ES-I3 (cell line): ENCODE results near the gene MED26.

Experiments
- H3K36me3 ChIP-seq: 2 replicates; pipeline ENCODE4 v1.6.1; 2013; ENCODE audit warnings: mild to moderate bottlenecking, low read length, control low read depth, moderate library complexity; ENCODE audit not compliant: insufficient read depth
- H3K4me1 ChIP-seq: 2 replicates; pipeline ENCODE4 v1.6.1; 2013; ENCODE audit warnings: mild to moderate bottlenecking, control low read depth, low read length; ENCODE audit not compliant: insufficient read depth
- H3K9ac ChIP-seq: 2 replicates; pipeline ENCODE4 v1.6.1; 2013; ENCODE audit warnings: low read depth, mild to moderate bottlenecking, low read length, moderate library complexity
- H3K9me3 ChIP-seq: 2 replicates; pipeline ENCODE4 v1.6.1; 2013; ENCODE audit warnings: mild to moderate bottlenecking, low read length, moderate library complexity; ENCODE audit not compliant: control insufficient read depth, insufficient read depth

The MED26 gene

DNA sequence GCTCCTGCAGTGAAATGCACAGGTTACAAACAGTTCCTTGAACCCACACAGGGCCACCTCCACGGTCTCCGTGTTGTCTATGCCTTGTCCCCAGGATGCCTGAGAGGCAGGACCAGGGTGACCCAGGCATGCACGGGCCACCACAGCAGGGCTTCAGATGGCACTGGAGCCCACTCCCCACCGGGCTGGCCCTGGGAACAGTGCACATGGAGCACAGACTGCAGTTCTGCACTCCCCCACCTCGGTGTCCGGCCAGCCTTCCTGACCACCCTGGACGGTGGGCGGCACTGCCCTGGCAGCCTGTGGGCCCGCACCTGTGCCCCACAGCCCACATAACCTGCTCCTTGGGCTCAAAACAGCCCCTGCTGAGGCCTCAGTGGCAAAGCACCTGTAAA is 41.5 kb downstream of the MED26 start:
- H3K9me3 ChIP-seq: no peaks in the 10 kb centered on the region
- peaks cover 55% of the 10 kb centered on the region for H3K4me1 ChIP-seq
- H3K36me3 ChIP-seq: no peaks in the 10 kb centered on the region
- no peak overlapping the region for H3K9ac ChIP-seq

GRCh38 chr19:16585808-16586476 is 42.1 kb downstream of the MED26 start:
- Histone ChIP-seq H3K9me3 (no peaks in the 10 kb centered on the region), H3K36me3 (no peaks in the 10 kb centered on the region), H3K4me1 (peaks cover 55% of the 10 kb centered on the region), H3K9ac (no peak overlapping the region)

DNA sequence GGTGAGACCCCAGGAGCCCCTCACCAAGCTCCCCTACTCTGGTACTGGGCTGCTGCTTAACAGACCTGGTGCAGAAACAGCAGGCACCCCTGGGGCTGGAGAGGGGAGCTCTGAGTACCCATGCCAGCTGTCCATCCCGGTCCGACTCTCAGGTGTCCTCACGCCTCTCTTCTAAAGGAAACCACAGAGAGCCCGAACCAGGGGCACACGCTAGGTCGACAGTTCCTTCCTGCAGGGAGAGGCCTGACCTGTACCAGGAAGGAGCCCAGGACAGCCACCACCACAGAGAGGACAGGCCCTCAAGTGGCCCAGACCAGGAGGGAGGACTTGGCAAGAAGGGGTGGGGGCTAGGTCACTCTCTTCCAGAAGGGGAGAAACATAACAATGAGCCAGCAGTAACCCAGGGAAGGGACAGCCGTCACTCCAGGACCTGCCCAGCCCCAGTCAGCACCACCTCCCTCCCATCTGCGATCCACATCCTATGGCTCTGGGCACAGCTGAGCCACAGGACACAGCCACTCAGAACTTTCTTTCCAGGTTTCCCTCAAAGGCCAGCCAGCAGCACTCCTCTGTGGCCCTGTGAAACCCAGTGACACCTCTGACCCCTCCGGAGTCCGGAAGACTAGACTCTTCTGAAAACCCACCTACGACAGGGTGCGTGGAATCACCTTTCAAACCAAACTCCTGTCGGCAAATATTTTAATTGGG is 42.8 kb downstream of the MED26 start:
- peaks cover 55% of the 10 kb centered on the region for H3K4me1 ChIP-seq
- H3K36me3 ChIP-seq: no peaks in the 10 kb centered on the region
- no peaks in the 10 kb centered on the region for H3K9me3 ChIP-seq
- no peak overlapping the region for H3K9ac ChIP-seq

DNA sequence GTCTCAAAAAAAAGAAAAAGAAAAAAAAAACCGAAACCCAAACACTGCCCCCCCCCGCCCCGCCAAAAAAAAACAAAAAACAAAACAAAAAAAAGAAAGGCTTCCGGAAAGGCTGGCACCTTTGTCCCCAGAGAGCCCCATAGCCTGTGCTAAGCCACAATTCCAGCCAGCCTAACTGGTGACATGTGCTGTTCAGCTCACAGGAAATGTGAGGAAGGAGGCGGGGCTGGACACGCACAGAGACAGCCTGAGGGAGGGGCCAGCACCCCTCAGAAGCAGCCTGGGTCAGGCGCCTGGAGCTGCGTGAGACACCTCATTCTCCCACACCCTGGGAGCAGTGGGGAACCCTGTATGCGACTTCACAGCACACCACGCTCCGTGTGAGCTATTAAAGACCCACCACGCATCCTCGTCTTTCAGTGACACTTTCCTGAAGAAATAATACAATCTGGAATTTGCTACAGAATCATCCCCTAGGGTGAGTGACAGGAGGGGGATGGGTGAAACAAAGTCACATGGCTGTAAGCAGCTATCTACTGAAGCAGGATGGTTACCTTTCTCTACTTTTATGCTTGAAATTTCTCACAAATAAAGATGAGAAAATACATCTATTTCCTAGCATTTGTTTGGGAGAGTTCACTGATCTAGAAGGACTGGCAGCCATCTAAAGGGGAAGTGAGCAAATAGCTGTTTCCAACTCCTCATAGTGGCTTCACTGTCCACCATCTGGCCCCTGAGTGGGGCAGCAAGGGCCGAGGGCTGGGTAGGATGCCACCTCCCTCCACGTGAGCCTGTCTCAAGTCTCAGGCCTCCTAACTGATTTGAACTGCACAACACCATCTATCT is 43.5 kb downstream of the MED26 start:
- Histone ChIP-seq H3K9me3 (no peaks in the 10 kb centered on the region), H3K36me3 (no peaks in the 10 kb centered on the region; the same call in 1 of the 2 replicates), H3K9ac (peak overlapping the region; percentile 43; the same call in 1 of the 2 replicates), H3K4me1 (peaks cover 55% of the 10 kb centered on the region)

DNA sequence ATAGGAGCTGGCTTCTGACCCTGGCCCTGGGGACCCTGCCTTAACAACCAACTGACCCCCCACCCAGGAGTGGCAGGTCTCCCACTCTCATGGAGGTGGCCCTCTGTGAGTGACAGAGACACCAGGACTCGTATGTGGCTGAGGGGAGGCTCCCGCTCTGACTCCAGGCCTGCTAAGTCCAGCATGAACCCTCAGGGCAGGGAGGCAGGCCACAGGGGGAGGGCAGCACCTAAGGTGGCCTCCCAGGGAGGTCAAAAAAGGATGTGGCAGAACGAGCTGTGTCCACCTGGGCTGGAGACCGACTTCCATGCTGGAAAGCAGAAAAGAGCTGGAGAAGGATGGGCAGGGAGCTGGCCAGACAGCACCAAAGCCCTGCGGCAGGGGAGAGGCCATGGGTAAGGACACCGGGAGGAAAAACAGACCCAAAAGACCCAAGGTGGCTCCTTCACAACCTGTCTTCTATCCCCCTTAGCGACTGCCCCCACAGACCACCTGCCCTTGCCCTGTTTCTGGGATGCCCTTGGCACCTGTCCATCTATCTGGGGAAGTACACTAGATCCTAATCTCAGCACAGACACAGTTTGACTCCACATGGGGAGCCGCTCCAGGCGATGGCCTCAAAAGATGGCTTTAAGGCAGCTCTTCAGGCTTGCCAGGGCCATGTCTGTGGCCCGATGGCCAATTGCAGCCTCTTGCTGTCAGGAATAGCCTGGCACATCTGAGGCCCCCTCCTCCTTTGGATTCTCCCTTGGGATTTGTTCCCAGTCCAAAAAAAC is 45.3 kb downstream of the MED26 start:
- peaks cover 38% of the 10 kb centered on the region for H3K4me1 ChIP-seq
- no peak overlapping the region for H3K9ac ChIP-seq
- H3K9me3 ChIP-seq: no peaks in the 10 kb centered on the region
- no peaks in the 10 kb centered on the region; the same call in none of the 2 replicates for H3K36me3 ChIP-seq

DNA sequence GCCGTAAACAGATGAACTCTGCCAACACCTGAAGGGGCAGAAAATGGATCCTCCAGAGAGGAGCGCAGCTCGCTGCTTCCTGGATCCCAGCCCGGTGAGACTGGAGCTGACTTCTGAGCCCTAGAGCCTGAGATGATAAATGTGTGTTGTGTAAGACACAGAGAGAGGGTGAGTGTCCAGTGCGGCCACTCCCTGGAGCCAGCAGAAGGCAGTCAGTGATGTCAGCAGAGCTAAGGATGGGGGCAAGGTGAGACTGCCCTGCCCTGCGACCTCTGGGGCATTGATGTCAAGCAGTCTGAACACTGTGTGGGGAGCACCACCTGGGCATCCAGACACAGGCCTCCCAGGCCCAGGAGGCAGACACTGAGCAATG is 46.0 kb downstream of the MED26 start:
- Histone ChIP-seq H3K36me3 (no peaks in the 10 kb centered on the region; the same call in none of the 2 replicates), H3K4me1 (peaks cover 31% of the 10 kb centered on the region), H3K9me3 (no peaks in the 10 kb centered on the region), H3K9ac (no peak overlapping the region)

GRCh38 chr19:16581145-16581970 is 46.6 kb downstream of the MED26 start:
- H3K9ac ChIP-seq: no peak overlapping the region
- H3K9me3 ChIP-seq: no peaks in the 10 kb centered on the region
- peaks cover 25% of the 10 kb centered on the region for H3K4me1 ChIP-seq
- no peaks in the 10 kb centered on the region; the same call in none of the 2 replicates for H3K36me3 ChIP-seq

- H3K36me3 ChIP-seq: no peaks in the 10 kb centered on the region; the same call in none of the 2 replicates
- H3K4me1 ChIP-seq: peaks cover 7% of the 10 kb centered on the region
- H3K9me3 ChIP-seq: no peaks in the 10 kb centered on the region
- no peak overlapping the region for H3K9ac ChIP-seq
These were observed 48.6 kb downstream of the MED26 start for GRCh38 chr19:16579381-16579780.

- Histone ChIP-seq H3K9ac (no peak overlapping the region), H3K36me3 (no peaks in the 10 kb centered on the region; the same call in none of the 2 replicates), H3K9me3 (no peaks in the 10 kb centered on the region), H3K4me1 (peaks cover 5% of the 10 kb centered on the region)
These were observed 50.4 kb downstream of the MED26 start for GRCh38 chr19:16577531-16577985.

DNA sequence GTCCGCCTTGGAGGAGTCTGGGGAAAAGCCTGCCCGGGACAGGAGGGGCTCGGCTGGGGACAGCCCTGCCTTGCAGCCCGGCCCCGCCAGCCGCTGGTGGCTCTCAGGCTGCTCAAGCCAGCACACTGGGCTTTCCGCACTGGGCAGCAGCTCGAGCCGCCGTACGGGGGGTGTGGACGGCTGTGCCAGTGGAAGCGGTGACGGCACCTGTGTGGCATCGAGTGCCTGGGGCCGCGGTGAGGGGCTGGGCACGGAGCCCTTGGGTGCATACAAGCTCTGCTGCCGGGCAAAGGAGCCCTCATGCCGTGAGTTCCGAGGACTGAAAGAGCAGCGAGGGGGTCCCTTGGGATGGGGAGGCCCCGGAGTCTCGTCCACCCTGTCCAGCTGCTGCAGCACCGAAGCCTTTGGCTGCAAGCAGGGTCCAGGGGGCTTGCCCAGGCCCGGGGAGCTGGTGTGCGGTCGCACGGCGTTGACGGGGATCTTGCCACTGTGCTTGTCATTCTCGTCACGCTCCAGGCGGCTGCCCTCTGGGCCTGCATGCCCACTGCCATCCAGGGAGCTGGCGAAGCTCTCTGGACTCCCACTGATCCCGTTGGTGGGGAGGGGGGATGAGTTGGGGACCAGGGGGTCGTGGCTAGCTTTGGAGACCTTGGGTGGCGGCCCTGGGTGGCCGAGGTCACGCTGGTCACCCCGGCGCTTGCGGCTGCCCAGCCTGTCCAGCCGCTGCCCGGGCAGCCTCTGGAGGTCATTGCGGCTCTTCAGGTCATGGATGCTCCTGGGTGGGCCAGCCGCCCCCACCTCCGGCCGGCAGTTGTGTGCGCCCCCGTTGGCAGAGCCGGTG is 51.1 kb downstream of the MED26 start:
- Histone ChIP-seq H3K36me3 (no peaks in the 10 kb centered on the region; the same call in none of the 2 replicates), H3K9ac (no peak overlapping the region), H3K9me3 (no peaks in the 10 kb centered on the region), H3K4me1 (peaks cover 5% of the 10 kb centered on the region)

DNA sequence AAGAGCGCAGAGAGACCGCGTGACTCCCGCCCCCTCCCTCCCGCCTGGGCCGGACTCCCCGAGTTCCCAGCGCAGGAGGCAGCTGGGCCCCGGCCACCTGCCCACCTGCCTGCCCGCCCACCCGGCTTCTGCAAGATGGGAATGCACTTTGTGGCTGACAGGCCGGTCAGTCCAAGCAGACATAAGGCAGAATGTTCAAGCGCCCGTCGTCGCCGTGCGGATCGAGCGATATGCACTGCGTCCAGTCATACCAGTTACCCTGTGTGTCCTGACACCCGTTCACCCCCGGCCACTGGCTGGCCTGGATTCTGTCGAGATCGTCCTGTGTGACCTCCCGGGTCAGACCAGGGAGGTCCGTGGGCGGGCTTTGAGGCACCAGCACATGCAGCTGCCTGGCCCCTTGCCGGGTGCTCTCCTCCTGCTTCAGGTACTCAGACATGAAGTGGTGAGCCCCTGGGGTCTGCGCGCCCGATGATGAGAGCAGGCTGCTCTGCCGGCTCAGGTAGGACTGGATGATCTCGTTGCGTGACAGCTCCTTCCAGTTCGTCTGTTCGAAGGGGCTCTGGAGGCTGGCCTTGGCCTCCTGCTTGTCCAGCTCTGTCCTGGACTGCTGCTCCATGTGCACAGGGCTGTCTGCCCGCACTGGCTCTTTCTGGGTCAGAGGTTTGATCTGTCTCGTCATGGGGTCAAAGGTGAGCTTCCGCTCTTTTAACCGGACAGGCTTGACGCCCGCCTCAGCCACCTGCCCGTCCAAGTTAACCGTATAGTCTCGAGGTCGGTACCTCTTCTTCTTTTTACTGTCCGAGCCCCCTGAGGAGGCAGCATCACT is 51.9 kb downstream of the MED26 start:
- no peaks in the 10 kb centered on the region; the same call in none of the 2 replicates for H3K36me3 ChIP-seq
- no peak overlapping the region for H3K9ac ChIP-seq
- no peaks in the 10 kb centered on the region for H3K9me3 ChIP-seq
- H3K4me1 ChIP-seq: peaks cover 8% of the 10 kb centered on the region

DNA sequence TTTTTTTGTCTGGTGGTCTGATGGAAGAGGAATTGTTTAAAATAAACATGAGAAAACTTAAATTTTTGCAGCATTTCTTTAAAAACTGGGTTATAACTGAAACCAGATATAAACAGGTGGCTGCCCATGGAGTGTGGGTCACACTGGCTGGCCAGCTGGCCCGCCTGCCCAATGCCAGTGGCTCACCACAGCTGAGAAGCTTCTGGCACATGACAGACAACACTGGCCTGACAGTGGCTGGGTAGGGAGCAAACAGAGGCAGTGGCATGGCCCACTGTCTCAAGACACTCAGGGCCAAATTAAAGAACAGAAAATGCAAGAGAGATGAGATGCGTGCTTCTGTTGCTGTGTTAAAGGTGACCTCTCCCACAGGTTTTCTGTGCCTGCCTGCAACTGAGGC is 52.7 kb downstream of the MED26 start:
- H3K36me3 ChIP-seq: no peaks in the 10 kb centered on the region; the same call in none of the 2 replicates
- no peaks in the 10 kb centered on the region for H3K9me3 ChIP-seq
- H3K4me1 ChIP-seq: peaks cover 10% of the 10 kb centered on the region
- H3K9ac ChIP-seq: no peak overlapping the region
